Endothelial cell of umbilical vein (primary cell): ENCODE measurements around the gene FAM120B. TPM values are rescaled to one million over a fixed set of nuclear protein-coding genes. Genes with fewer than 3 reads are reported as not detected.

Experiments used
- BruUV-seq: library from RNA; stranded (reverse); fragments of 400-500 nt; replicated peaks from 2 replicates; lab custom pipeline; 2021; lab: Mats Ljungman, UMichigan
- CTCF ChIA-PET: fragments of 300-600, 350-600 bp; sonication (Branson Sonifier 250); formaldehyde crosslinking; loops from one replicate; lab custom pipeline; 2021; ENCODE audit warnings: antibody characterized with exemption, inconsistent platforms; lab: Charles Lee
- POLR2A ChIA-PET: fragments of 300-600, 350-600 bp; sonication (Branson Sonifier 250); formaldehyde crosslinking; loops from one replicate; lab custom pipeline; 2021; ENCODE audit warnings: antibody characterized with exemption, inconsistent platforms; lab: Charles Lee
- DNase-seq: peaks from one replicate; pipeline ENCODE4 v3.0.0-alpha.2; 2011; ENCODE audit warnings: low read depth, low spot score
- FAIRE-seq: peaks from 2 replicates; lab custom pipeline; 2011; peaks lifted over from hg19 to GRCh38; lab: Jason Lieb, UNC
- H2AFZ ChIP-seq: 2 replicates; pipeline ENCODE4 v1.6.0; 2012; ENCODE audit warnings: low read depth, low read length, control low read depth, inconsistent platforms
- H3K27ac ChIP-seq: 2 replicates; pipeline ENCODE4 v1.5.1; 2011; ENCODE audit warnings: low read depth, mild to moderate bottlenecking, control low read depth, low read length, moderate library complexity; ENCODE audit not compliant: insufficient read depth
- H3K27me3 ChIP-seq, 2 experiments: 2 replicates each; pipeline versions ENCODE4 v1.6.0 to v1.6.1; 2011; ENCODE audit warnings: low read length in 2 of 2, mixed read lengths in 1 of 2; ENCODE audit not compliant: control insufficient read depth in 2 of 2, insufficient read depth in 2 of 2
- H3K36me3 ChIP-seq, 2 experiments: 2 replicates in 1 of 2; 3 replicates in 1 of 2; pipeline ENCODE4 v1.5.1; 2011; ENCODE audit warnings: low read length in 2 of 2, mild to moderate bottlenecking in 1 of 2, moderate library complexity in 1 of 2; ENCODE audit not compliant: control insufficient read depth in 2 of 2, insufficient read depth in 2 of 2; ENCODE audit errors: extremely low read depth in 1 of 2
- H3K4me1 ChIP-seq: 3 replicates; pipeline ENCODE4 v1.5.1; 2011; ENCODE audit warnings: mild to moderate bottlenecking, low read length; ENCODE audit not compliant: control insufficient read depth, insufficient read depth; ENCODE audit errors: extremely low read depth
- H3K4me2 ChIP-seq: 2 replicates; pipeline ENCODE4 v1.6.1; 2011; ENCODE audit warnings: low read length, control low read depth, mixed read lengths; ENCODE audit not compliant: insufficient read depth
- H3K4me3 ChIP-seq, 3 experiments: fragments of 200-600 bp in 1 of 3; sonication (generic), shearing (Covaris generic) in 1 of 3; replicated peaks in 1 of 3; 2 replicates each; pipeline ENCODE4 v1.5.1; 2011 to 2016; ENCODE audit warnings: control low read depth in 3 of 3, low read length in 3 of 3, mild to moderate bottlenecking in 2 of 3, inconsistent platforms in 1 of 3, low read depth in 1 of 3, moderate library complexity in 1 of 3; ENCODE audit not compliant: insufficient read depth in 1 of 3
- H3K79me2 ChIP-seq: 2 replicates; pipeline ENCODE4 v1.6.0; 2012; ENCODE audit warnings: low read length, inconsistent platforms; ENCODE audit not compliant: control insufficient read depth, insufficient read depth
- H3K9ac ChIP-seq: replicated peaks from 2 replicates; pipeline ENCODE3; 2011; ENCODE audit warnings: low read length, control low read depth; ENCODE audit not compliant: insufficient read depth; ENCODE audit errors: extremely low read depth
- H3K9me1 ChIP-seq: replicated peaks from 3 replicates; pipeline ENCODE4 v1.6.0; 2011; ENCODE audit warnings: mild to moderate bottlenecking, low read length; ENCODE audit not compliant: control insufficient read depth, insufficient read depth; ENCODE audit errors: extremely low read depth
- H3K9me3 ChIP-seq: replicated peaks from 2 replicates; pipeline ENCODE4 v1.5.1; 2012; ENCODE audit warnings: low read length, inconsistent platforms; ENCODE audit not compliant: control insufficient read depth, insufficient read depth
- H4K20me1 ChIP-seq: replicated peaks from 2 replicates; pipeline ENCODE3; 2011; ENCODE audit warnings: mild to moderate bottlenecking, low read length; ENCODE audit not compliant: control insufficient read depth, insufficient read depth; ENCODE audit errors: extremely low read depth
- EZH2 ChIP-seq: IDR thresholded peaks from 2 replicates; pipeline ENCODE4 v1.6.1; 2012; ENCODE audit warnings: borderline replicate concordance, low read depth, mild to moderate bottlenecking, moderate library complexity, low read length, inconsistent platforms; ENCODE audit not compliant: severe bottlenecking
- FOS ChIP-seq: IDR thresholded peaks from 2 replicates; pipeline ENCODE4 v1.6.1; 2011; ENCODE audit warnings: mild to moderate bottlenecking, low read length, moderate library complexity, borderline replicate concordance; ENCODE audit not compliant: insufficient read depth
- GATA2 ChIP-seq: IDR thresholded peaks from 2 replicates; pipeline ENCODE4 v1.7.0; 2011; ENCODE audit warnings: low read depth, mild to moderate bottlenecking, moderate library complexity, mixed read lengths, low read length; ENCODE audit not compliant: insufficient read length, insufficient read depth
- JUN ChIP-seq: IDR thresholded peaks from 2 replicates; pipeline ENCODE4 v1.6.1; 2011; ENCODE audit warnings: borderline replicate concordance, low read depth; ENCODE audit not compliant: insufficient read length, insufficient read depth
- MYC ChIP-seq: IDR thresholded peaks from one replicate; pipeline ENCODE4 v1.6.1; 2011; ENCODE audit warnings: mild to moderate bottlenecking, low read depth, low read length
- POLR2A ChIP-seq: IDR thresholded peaks from 2 replicates; pipeline ENCODE4 v1.6.1; 2012; ENCODE audit warnings: low read depth, mild to moderate bottlenecking, control low read depth, low read length
- POLR2AphosphoS5 ChIP-seq: IDR thresholded peaks from 2 replicates; pipeline ENCODE4 v1.6.1; 2012; ENCODE audit warnings: low read depth, mild to moderate bottlenecking, control low read depth, low read length, moderate library complexity; ENCODE audit not compliant: insufficient read depth
- dilution Hi-C: fragments of 300-500 bp; cut with MboI; formaldehyde crosslinking; loops from one replicate; pipeline ENCODE4 v1.15.0; 2019; ENCODE audit warnings: low sequenced_read_pairs; ENCODE audit not compliant: extremely low pct_ligation_motif_present
- intact Hi-C: fragments of 100-400 bp; cut with micrococcal nuclease; formaldehyde crosslinking; loops from one replicate; pipeline ENCODE4 v1.10.0; 2022
- polyA plus RNA-seq, 4 experiments: library from polyadenylated mRNA; depleted of rRNA in 3 of 4; stranded (reverse) in 3 of 4; unstranded in 1 of 4; fragments of >200 nt; gene quantifications; 2 replicates each; pipeline versions ENCODE4 v1.2.1 to v1.2.3, GENCODE V29; 2011 to 2012; ENCODE audit warnings: missing spikeins in 1 of 4
- total RNA-seq: library from RNA; stranded (reverse); gene quantifications from 2 replicates; pipeline ENCODE4 v1.2.3, GENCODE V29; 2021
- TF ChIP-seq, protein P1 (sequence below), 2 donors: IDR thresholded peaks; 1 replicate in 1 of 2; 2 replicates in 1 of 2; pipeline ENCODE4 v1.5.1; 2011; ENCODE audit warnings: low read length in 2 of 2, mild to moderate bottlenecking in 2 of 2, moderate library complexity in 2 of 2, control low read depth in 1 of 2, inconsistent platforms in 1 of 2, low read depth in 1 of 2; ENCODE audit not compliant: insufficient read depth in 1 of 2; ENCODE audit errors: extremely low read depth in 1 of 2
- TF ChIP-seq, protein P2 (sequence below): IDR thresholded peaks from 2 replicates; pipeline ENCODE4 v1.6.1; 2011; ENCODE audit not compliant: insufficient read depth, insufficient read length

The FAM120B gene
- total and polyA plus RNA-seq, 2 donors (not counting 3 experiments of a cell fraction or from before 2014, with no cell fraction given), result 10.8 to 28.2 TPM

DNA sequence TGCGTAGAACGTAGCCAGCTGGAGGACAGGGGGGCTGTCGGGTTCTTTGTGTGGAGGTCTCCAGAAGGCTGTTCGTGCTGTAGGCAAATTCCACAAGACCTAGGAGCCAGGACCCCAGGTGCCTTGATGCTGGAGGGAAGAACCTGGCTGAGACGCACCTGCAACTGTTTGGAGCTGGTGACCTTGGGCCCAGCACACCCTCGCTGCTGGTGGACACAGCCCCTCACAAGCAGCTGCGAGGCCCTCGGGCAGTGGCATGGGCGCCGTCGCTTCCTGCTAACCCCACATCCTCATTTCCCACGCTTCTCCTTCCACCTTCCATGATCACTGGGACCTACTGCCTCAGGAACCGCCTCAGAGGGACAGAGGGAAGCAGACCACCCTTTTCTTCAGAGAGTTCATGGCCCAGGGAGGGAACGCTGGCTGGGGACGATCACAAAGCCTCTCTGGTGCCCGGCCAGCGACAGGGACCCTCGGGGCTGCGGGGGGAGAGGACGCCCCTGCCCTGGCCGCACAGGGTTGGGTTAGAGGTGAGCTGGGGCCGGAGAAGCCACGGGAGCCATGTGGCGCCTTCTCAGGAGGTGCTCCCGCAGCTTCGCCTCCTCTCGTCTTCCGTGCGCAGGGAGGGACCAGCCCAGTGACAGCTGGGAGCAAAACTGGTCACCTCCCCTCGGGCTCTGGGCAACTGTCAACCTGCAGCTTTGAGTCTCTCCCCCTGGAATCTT lies 34.1 kb upstream of the FAM120B start:
- no peaks in the 10 kb centered on the region for H3K9me3 ChIP-seq
- no peaks in the 10 kb centered on the region for H3K79me2 ChIP-seq
- H3K36me3 ChIP-seq, result no peaks in the 10 kb centered on the region
- H3K4me3 ChIP-seq, result no peak overlapping the region
- ChIA-PET CTCF (interaction anchor here (0.9 kb wide), 1 partner anchor 441 kb away, joined by 3 read pairs; no protein-coding TSS in a partner anchor), POLR2A (no interaction called here)
- no peak for FAIRE-seq
- H3K9ac ChIP-seq, result no peak overlapping the region
- H3K9me1 ChIP-seq, result no peaks in the 10 kb centered on the region
- intact Hi-C loops, result no loop called here
- no peak overlapping the region for H2AFZ ChIP-seq
- no peak for DNase-seq
- H4K20me1 ChIP-seq, result no peaks in the 10 kb centered on the region
- peaks cover 2 to 17% of the 10 kb centered on the region in 2 experiments for H3K27me3 ChIP-seq
- dilution Hi-C loops, result no loop called here
- no TSS peak for BruUV-seq
- no peaks in the 10 kb centered on the region for H3K4me1 ChIP-seq
- H3K27ac ChIP-seq, result no peak overlapping the region
- no peak overlapping the region for H3K4me2 ChIP-seq
- TF ChIP-seq JUN, result no peak
- TF ChIP-seq, protein P1, sequence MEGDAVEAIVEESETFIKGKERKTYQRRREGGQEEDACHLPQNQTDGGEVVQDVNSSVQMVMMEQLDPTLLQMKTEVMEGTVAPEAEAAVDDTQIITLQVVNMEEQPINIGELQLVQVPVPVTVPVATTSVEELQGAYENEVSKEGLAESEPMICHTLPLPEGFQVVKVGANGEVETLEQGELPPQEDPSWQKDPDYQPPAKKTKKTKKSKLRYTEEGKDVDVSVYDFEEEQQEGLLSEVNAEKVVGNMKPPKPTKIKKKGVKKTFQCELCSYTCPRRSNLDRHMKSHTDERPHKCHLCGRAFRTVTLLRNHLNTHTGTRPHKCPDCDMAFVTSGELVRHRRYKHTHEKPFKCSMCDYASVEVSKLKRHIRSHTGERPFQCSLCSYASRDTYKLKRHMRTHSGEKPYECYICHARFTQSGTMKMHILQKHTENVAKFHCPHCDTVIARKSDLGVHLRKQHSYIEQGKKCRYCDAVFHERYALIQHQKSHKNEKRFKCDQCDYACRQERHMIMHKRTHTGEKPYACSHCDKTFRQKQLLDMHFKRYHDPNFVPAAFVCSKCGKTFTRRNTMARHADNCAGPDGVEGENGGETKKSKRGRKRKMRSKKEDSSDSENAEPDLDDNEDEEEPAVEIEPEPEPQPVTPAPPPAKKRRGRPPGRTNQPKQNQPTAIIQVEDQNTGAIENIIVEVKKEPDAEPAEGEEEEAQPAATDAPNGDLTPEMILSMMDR (IDR thresholded peaks at IDR 0.05; ENCODE audit: extremely low read depth in 1 of 2, insufficient read depth in 1 of 2, low read depth in 1 of 2, low read length in 2 of 2), result no peak
- no peak for TF ChIP-seq POLR2AphosphoS5
- TF ChIP-seq, protein P2, sequence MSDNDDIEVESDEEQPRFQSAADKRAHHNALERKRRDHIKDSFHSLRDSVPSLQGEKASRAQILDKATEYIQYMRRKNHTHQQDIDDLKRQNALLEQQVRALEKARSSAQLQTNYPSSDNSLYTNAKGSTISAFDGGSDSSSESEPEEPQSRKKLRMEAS, result no peak
- TF ChIP-seq POLR2A, result no peak
- no peak for TF ChIP-seq EZH2
- TF ChIP-seq FOS, result no peak
- no peak for TF ChIP-seq GATA2
- TF ChIP-seq MYC, result no peak
